Adrenal gland (tissue), 5 donors: ENCODE results near the gene CLIP1.

Source experiments
- CTCF ChIP-seq, 6 experiments: fragments of 450-650 bp in 4 of 6; fragments of 200-600 bp in 2 of 6; sonication (generic) in 1 of 6; IDR thresholded peaks; 1 replicate in 5 of 6; 2 replicates in 1 of 6; pipeline versions ENCODE4 v1.5.1 to v1.8.0; 2016 to 2021; ENCODE audit warnings: antibody characterized with exemption in 6 of 6, mild to moderate bottlenecking in 2 of 6, moderate library complexity in 1 of 6
- POLR2A ChIP-seq, 2 donors: fragments of 450-650 bp; IDR thresholded peaks; one replicate each; pipeline ENCODE4 v1.6.1; 2017; ENCODE audit warnings: antibody characterized with exemption in 2 of 2, mild to moderate bottlenecking in 2 of 2, moderate library complexity in 1 of 2
- donor health status: DM: no; HTN: no; CAD: no.

- TF ChIP-seq CTCF (IDR thresholded peaks at IDR 0.05) (no peak), POLR2A (IDR thresholded peaks at IDR 0.05) (no peak)
Measured at GRCh38 chr12:122230798-122231197, 191.7 kb downstream of the CLIP1 start.
